Subcutaneous adipose tissue (tissue), 4 donors: ENCODE measurements around the gene UGCG. TPM values are rescaled to one million over a fixed set of nuclear protein-coding genes. Genes with fewer than 3 reads are reported as not detected.

Experiments
- total RNA-seq, 4 donors: library from RNA; depleted of rRNA; stranded (reverse); fragments of >200 nt; gene quantifications; one replicate each; pipeline ENCODE4 v1.1.0, GENCODE V29; 2016
- TF ChIP-seq, protein P1 (sequence below): fragments of 450-650 bp; IDR thresholded peaks from one replicate; pipeline ENCODE4 v1.5.1; 2016; ENCODE audit warnings: low read depth, mild to moderate bottlenecking, control low read depth, antibody characterized with exemption, moderate library complexity

UGCG gene
- total RNA-seq = 10 to 100 TPM; 23.9 to 46.1 (median 36.9) TPM

- TF ChIP-seq, protein P1, sequence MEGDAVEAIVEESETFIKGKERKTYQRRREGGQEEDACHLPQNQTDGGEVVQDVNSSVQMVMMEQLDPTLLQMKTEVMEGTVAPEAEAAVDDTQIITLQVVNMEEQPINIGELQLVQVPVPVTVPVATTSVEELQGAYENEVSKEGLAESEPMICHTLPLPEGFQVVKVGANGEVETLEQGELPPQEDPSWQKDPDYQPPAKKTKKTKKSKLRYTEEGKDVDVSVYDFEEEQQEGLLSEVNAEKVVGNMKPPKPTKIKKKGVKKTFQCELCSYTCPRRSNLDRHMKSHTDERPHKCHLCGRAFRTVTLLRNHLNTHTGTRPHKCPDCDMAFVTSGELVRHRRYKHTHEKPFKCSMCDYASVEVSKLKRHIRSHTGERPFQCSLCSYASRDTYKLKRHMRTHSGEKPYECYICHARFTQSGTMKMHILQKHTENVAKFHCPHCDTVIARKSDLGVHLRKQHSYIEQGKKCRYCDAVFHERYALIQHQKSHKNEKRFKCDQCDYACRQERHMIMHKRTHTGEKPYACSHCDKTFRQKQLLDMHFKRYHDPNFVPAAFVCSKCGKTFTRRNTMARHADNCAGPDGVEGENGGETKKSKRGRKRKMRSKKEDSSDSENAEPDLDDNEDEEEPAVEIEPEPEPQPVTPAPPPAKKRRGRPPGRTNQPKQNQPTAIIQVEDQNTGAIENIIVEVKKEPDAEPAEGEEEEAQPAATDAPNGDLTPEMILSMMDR = no peak
Measured at GRCh38 chr9:111895996-111896941, at the start of gene UGCG. Gene UGCG (plus strand): TSS chr9:111896814. CDS start chr9:111897216, 402 bp downstream.

DNA sequence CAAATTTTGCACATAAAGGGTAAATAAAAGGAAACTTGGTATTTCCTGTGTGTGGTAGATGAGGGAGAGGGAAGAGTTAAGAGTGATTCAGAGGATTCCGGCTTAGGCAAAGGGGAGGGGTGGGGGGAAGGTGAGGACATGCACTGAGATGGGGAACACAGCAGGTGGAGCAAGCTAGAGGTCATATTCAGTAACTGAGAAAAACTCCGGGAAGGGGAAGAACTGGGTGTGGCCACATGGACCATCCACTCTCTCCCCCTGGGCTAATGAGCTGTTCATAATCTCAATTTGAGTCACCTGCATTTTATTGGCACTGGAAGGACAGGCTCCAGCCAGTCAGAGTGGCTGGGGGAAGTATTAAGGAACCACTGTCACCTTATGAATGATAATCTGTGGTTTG, 45.1 kb upstream of the UGCG start:
- TF ChIP-seq, protein P1 = no peak

GRCh38 chr9:111852291-111852690, 44.3 kb upstream of the UGCG start:
- TF ChIP-seq, protein P1 = no peak

DNA sequence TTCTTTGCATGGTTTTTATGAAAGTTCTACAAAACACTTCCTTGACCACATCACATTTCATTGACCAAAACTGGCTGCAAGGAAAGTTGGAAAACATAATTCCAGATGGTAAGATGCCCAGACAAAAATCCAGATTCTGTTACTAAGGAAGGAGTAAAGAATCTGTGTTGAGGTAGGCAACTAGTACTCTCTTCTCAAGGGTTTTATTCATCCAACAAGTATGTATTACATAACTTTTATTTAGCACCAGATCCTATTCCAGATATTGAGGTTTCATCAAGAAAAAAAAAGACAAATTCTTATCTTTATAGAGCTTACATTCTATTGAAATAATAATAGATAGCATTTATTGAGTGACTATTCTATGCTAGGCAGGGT, 43.2 kb upstream of the UGCG start:
- TF ChIP-seq, protein P1 = no peak

DNA sequence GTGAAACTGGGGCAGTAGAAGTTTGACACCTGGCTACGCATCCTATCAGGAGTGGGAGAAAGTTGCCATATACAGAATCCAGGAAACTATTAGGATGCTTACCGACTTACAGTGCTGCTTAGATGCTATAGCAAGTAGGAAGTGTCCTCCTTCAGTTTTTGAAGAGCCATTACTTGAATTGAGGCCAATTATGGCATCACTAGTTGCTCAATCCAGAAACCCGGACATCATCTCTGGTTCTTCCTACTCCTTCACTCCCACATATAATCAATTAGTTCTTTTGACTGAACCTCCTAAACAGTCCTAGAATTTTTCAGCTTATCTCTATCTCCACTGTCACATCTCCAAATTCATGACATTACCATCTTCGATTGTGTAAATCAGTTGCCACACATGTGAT, 41.8 kb upstream of the UGCG start:
- TF ChIP-seq, protein P1 = no peak

GRCh38 chr9:111857555-111858211, 38.9 kb upstream of the UGCG start:
- TF ChIP-seq, protein P1 = no peak

- TF ChIP-seq, protein P1 = no peak
Measured at GRCh38 chr9:111860443-111860842, 36.2 kb upstream of the UGCG start.
